Activated naive CD4-positive, alpha-beta T cell treated with anti-CD3 and anti-CD28 coated beads, Interleukin-2, amount 50 U/mL, for 24 hours (primary cell): ENCODE measurements around the gene C5orf58.

Experiments
- H3K27ac Mint-ChIP-seq: one replicate; pipeline ENCODE4 v1.8.0; 2021; ENCODE audit warnings: mild to moderate bottlenecking, mixed read lengths
- H3K27me3 Mint-ChIP-seq: one replicate; pipeline ENCODE4 v1.8.0; 2021; ENCODE audit warnings: mixed read lengths
- H3K36me3 Mint-ChIP-seq: one replicate; pipeline ENCODE4 v1.8.0; 2021; ENCODE audit warnings: mixed read lengths
- H3K4me1 Mint-ChIP-seq: one replicate; pipeline ENCODE4 v1.8.0; 2021; ENCODE audit warnings: mixed read lengths
- H3K4me3 Mint-ChIP-seq: one replicate; pipeline ENCODE4 v1.8.0; 2021; ENCODE audit warnings: mild to moderate bottlenecking, mixed read lengths
- H3K9me3 Mint-ChIP-seq: one replicate; pipeline ENCODE4 v1.8.0; 2021; ENCODE audit warnings: mixed read lengths

The C5orf58 gene

GRCh38 chr5:170232786-170233185 is at the start of gene C5orf58:
TSS of gene C5orf58 (plus strand) at chr5:170232985. CDS start at chr5:170234977, 1,992 bp downstream.
- Mint-ChIP-seq H3K36me3 (no peaks in the 10 kb centered on the region), H3K9me3 (no peaks in the 10 kb centered on the region), H3K4me3 (no peak within 1 kb of the TSS), H3K27ac (no peak within 1 kb of the TSS), H3K27me3 (no peaks in the 10 kb centered on the region), H3K4me1 (peaks cover 7% of the 10 kb centered on the region)

- Mint-ChIP-seq H3K36me3 (no peaks in the 10 kb centered on the region), H3K4me3 (no peak overlapping the region), H3K4me1 (no peaks in the 10 kb centered on the region), H3K9me3 (no peaks in the 10 kb centered on the region), H3K27ac (no peak overlapping the region), H3K27me3 (no peaks in the 10 kb centered on the region)
Measured at GRCh38 chr5:170183816-170184687, 48.7 kb upstream of the C5orf58 start.

GRCh38 chr5:170184737-170185136 is 48.0 kb upstream of the C5orf58 start:
- Mint-ChIP-seq H3K27ac (no peak overlapping the region), H3K36me3 (no peaks in the 10 kb centered on the region), H3K4me1 (no peaks in the 10 kb centered on the region), H3K27me3 (no peaks in the 10 kb centered on the region), H3K9me3 (no peaks in the 10 kb centered on the region), H3K4me3 (no peak overlapping the region)

- Mint-ChIP-seq H3K36me3 (no peaks in the 10 kb centered on the region), H3K4me1 (no peaks in the 10 kb centered on the region), H3K9me3 (no peaks in the 10 kb centered on the region), H3K27me3 (no peaks in the 10 kb centered on the region), H3K4me3 (no peak overlapping the region), H3K27ac (no peak overlapping the region)
Measured at GRCh38 chr5:170186156-170186555, 46.6 kb upstream of the C5orf58 start.

GRCh38 chr5:170186856-170187255 is 45.9 kb upstream of the C5orf58 start:
- Mint-ChIP-seq H3K9me3 (no peaks in the 10 kb centered on the region), H3K27ac (no peak overlapping the region), H3K4me1 (no peaks in the 10 kb centered on the region), H3K27me3 (no peaks in the 10 kb centered on the region), H3K4me3 (no peak overlapping the region), H3K36me3 (no peaks in the 10 kb centered on the region)

- no peaks in the 10 kb centered on the region for H3K4me1 Mint-ChIP-seq
- H3K9me3 Mint-ChIP-seq = no peaks in the 10 kb centered on the region
- no peak overlapping the region for H3K4me3 Mint-ChIP-seq
- H3K27me3 Mint-ChIP-seq = peaks cover 1% of the 10 kb centered on the region
- H3K36me3 Mint-ChIP-seq = no peaks in the 10 kb centered on the region
- H3K27ac Mint-ChIP-seq = no peak overlapping the region
Measured at GRCh38 chr5:170190436-170191134, 42.2 kb upstream of the C5orf58 start.

- Mint-ChIP-seq H3K27me3 (peaks cover 1% of the 10 kb centered on the region), H3K9me3 (no peaks in the 10 kb centered on the region), H3K4me3 (no peak overlapping the region), H3K27ac (no peak overlapping the region), H3K4me1 (no peaks in the 10 kb centered on the region), H3K36me3 (no peaks in the 10 kb centered on the region)
Measured at GRCh38 chr5:170192829-170193228, 40.0 kb upstream of the C5orf58 start.

- no peaks in the 10 kb centered on the region for H3K4me1 Mint-ChIP-seq
- no peaks in the 10 kb centered on the region for H3K9me3 Mint-ChIP-seq
- H3K27ac Mint-ChIP-seq = no peak overlapping the region
- H3K27me3 Mint-ChIP-seq = peaks cover 1% of the 10 kb centered on the region
- H3K4me3 Mint-ChIP-seq = no peak overlapping the region
- H3K36me3 Mint-ChIP-seq = no peaks in the 10 kb centered on the region
Measured at GRCh38 chr5:170195961-170196360, 36.8 kb upstream of the C5orf58 start.

GRCh38 chr5:170200876-170201275 is 31.9 kb upstream of the C5orf58 start:
- Mint-ChIP-seq H3K36me3 (no peaks in the 10 kb centered on the region), H3K27ac (no peak overlapping the region), H3K4me3 (no peak overlapping the region), H3K9me3 (no peaks in the 10 kb centered on the region), H3K4me1 (no peaks in the 10 kb centered on the region), H3K27me3 (no peaks in the 10 kb centered on the region)

GRCh38 chr5:170201311-170201710 is 31.5 kb upstream of the C5orf58 start:
- Mint-ChIP-seq H3K27me3 (no peaks in the 10 kb centered on the region), H3K36me3 (no peaks in the 10 kb centered on the region), H3K27ac (no peak overlapping the region), H3K9me3 (no peaks in the 10 kb centered on the region), H3K4me1 (no peaks in the 10 kb centered on the region), H3K4me3 (no peak overlapping the region)

GRCh38 chr5:170202117-170202516 is 30.7 kb upstream of the C5orf58 start:
- H3K36me3 Mint-ChIP-seq = no peaks in the 10 kb centered on the region
- no peak overlapping the region for H3K27ac Mint-ChIP-seq
- no peak overlapping the region for H3K4me3 Mint-ChIP-seq
- H3K4me1 Mint-ChIP-seq = no peaks in the 10 kb centered on the region
- no peaks in the 10 kb centered on the region for H3K9me3 Mint-ChIP-seq
- H3K27me3 Mint-ChIP-seq = no peaks in the 10 kb centered on the region

GRCh38 chr5:170204202-170204601 is 28.6 kb upstream of the C5orf58 start:
- H3K27me3 Mint-ChIP-seq = no peaks in the 10 kb centered on the region

GRCh38 chr5:170206216-170206615 is 26.6 kb upstream of the C5orf58 start:
- Mint-ChIP-seq H3K36me3 (peaks cover 1% of the 10 kb centered on the region), H3K9me3 (peaks cover 5% of the 10 kb centered on the region), H3K4me1 (no peaks in the 10 kb centered on the region), H3K27me3 (peaks cover 4% of the 10 kb centered on the region), H3K27ac (no peak overlapping the region), H3K4me3 (no peak overlapping the region)

More at GRCh38 chr5:170204202-170204601, 28.6 kb upstream of the C5orf58 start:
- Mint-ChIP-seq H3K4me1 (no peaks in the 10 kb centered on the region), H3K9me3 (no peaks in the 10 kb centered on the region), H3K36me3 (no peaks in the 10 kb centered on the region), H3K27ac (no peak overlapping the region), H3K4me3 (no peak overlapping the region)

GRCh38 chr5:170206958-170207357 is 25.8 kb upstream of the C5orf58 start:
- H3K36me3 Mint-ChIP-seq = peaks cover 1% of the 10 kb centered on the region
- H3K9me3 Mint-ChIP-seq = peaks cover 5% of the 10 kb centered on the region
- no peak overlapping the region for H3K27ac Mint-ChIP-seq
- H3K4me1 Mint-ChIP-seq = no peaks in the 10 kb centered on the region
- H3K4me3 Mint-ChIP-seq = no peak overlapping the region
- H3K27me3 Mint-ChIP-seq = peaks cover 4% of the 10 kb centered on the region

- Mint-ChIP-seq H3K9me3 (peaks cover 5% of the 10 kb centered on the region), H3K4me1 (no peaks in the 10 kb centered on the region), H3K36me3 (peaks cover 1% of the 10 kb centered on the region), H3K27ac (no peak overlapping the region), H3K4me3 (no peak overlapping the region), H3K27me3 (peaks cover 4% of the 10 kb centered on the region)
Measured at GRCh38 chr5:170211575-170212334, 21.0 kb upstream of the C5orf58 start.
